Fibroblast of lung (primary cell): ENCODE data around the gene SCMH1.

Experiments used
- CTCF ChIP-seq, 2 donors: IDR thresholded peaks in 1 of 2; conservative IDR thresholded peaks in 1 of 2; 1 replicate in 1 of 2; 2 replicates in 1 of 2; pipeline ENCODE4 v1.5.1; 2011 to 2012; ENCODE audit warnings: low read length in 2 of 2, control low read depth in 1 of 2, inconsistent platforms in 1 of 2, low read depth in 1 of 2, mild to moderate bottlenecking in 1 of 2
- EZH2 ChIP-seq: IDR thresholded peaks from 2 replicates; pipeline ENCODE4 v1.5.1; 2012; ENCODE audit warnings: low read length, control low read depth, mild to moderate bottlenecking; ENCODE audit errors: missing control alignments

- no peak for TF ChIP-seq CTCF (conservative IDR thresholded peaks at IDR 0.05 in 1 of 2, IDR thresholded peaks at IDR 0.05 in 1 of 2; ENCODE audit: low read depth in 1 of 2, low read length in 2 of 2)
- TF ChIP-seq EZH2 = no peak
Observed at GRCh38 chr1:41100170-41100569, 141.9 kb downstream of the SCMH1 start.
